ENCODE data around the gene IL37.

DNA sequence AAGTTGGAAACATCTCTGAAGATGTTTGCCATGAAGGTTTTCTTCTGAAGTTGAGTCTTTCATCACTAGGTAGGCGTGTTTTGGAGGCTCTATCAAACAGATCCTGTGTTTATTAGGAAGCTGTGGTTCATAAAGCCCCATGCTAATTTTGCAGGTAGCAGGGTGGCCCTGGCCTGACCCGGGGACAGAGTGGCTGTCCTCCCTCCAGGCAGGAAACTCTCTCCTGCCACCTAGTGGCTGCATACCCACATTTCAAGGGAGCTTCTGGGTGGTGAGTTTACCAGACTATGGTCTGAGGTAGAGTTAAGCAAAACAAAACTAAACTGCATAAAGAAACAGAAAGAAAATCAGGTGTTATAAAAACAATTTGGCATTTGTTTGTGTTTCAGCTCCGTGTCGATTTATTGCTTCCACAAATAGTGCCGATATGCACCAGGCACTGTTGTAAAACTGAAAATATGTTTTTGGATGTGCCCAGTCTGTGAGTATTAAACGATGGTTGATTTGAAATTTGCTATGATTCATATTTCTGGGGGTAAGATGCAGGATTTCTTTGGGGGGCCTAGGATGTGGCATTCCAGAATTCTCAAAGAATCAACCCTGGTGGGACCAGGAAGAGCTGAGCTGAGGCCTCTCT is 26.0 kb upstream of the IL37 start:
- peak; percentile 34 to 65 (median 57) for TF ChIP-seq CTCF (IDR thresholded peaks at IDR 0.05)
- no peak for TF ChIP-seq POLR2A (IDR thresholded peaks at IDR 0.05)

Data from adrenal gland (tissue), 5 donors.